ENCODE measurements around the gene CNOT6.

- TF ChIP-seq POLR2A (IDR thresholded peaks at IDR 0.05) (no peak), CTCF (IDR thresholded peaks at IDR 0.05) (no peak)
Measured at GRCh38 chr5:180527659-180528058, 33.5 kb downstream of the CNOT6 start.

Measured in Peyer's patch (tissue), 4 donors.